ENCODE data around the gene DNAJB9. TPM values are rescaled to one million over a fixed set of nuclear protein-coding genes. Genes with fewer than 3 reads are reported as not detected.

DNAJB9 gene
- total and polyA plus RNA-seq, 4 donors = 27.6 to 164 (median 49.4) TPM

GRCh38 chr7:108576116-108576515, 6.4 kb downstream of the DNAJB9 start (continued):
- no peak for TF ChIP-seq FOXA2 (IDR thresholded peaks at IDR 0.05)
- no peak for TF ChIP-seq GABPA (IDR thresholded peaks at IDR 0.05 in 1 of 2, conservative IDR thresholded peaks at IDR 0.05 in 1 of 2)
- no peak for TF ChIP-seq RXRA (IDR thresholded peaks at IDR 0.05)
- TF ChIP-seq JUND (IDR thresholded peaks at IDR 0.05) = no peak
- no peak for TF ChIP-seq SP1 (IDR thresholded peaks at IDR 0.05)

- Histone ChIP-seq H3K9me3 (ENCODE audit: control insufficient read depth in 4 of 4, low read length in 3 of 4) (peaks cover 0 to 12% (median 5%) of the 10 kb centered on the region in 4 donors), H3K27me3 (ENCODE audit: control insufficient read depth in 4 of 4, insufficient read depth in 4 of 4, low read length in 3 of 4) (no peaks in the 10 kb centered on the region), H3K9ac (ENCODE audit: low read depth in 1 of 2, low read length in 2 of 2) (no peak overlapping the region), H3K4me1 (ENCODE audit: control insufficient read depth in 4 of 4, insufficient read depth in 4 of 4, low read length in 3 of 4) (peaks cover 0 to under 1% (median 0%) of the 10 kb centered on the region in 4 donors), H3K36me3 (ENCODE audit: control insufficient read depth in 4 of 4, insufficient read depth in 3 of 4, low read depth in 1 of 4, low read length in 3 of 4) (peaks cover 6 to 28% (median 21%) of the 10 kb centered on the region in 4 donors), H3K27ac (ENCODE audit: low read depth in 1 of 2, low read length in 2 of 2) (no peak overlapping the region), H3K4me3 (ENCODE audit: low read depth in 1 of 3, low read length in 3 of 3) (no peak overlapping the region)
- TF ChIP-seq MAX (IDR thresholded peaks at IDR 0.05) = no peak
- TF ChIP-seq REST (IDR thresholded peaks at IDR 0.05) = no peak
- no peak for TF ChIP-seq SP1 (IDR thresholded peaks at IDR 0.05)
- TF ChIP-seq EGR1 (IDR thresholded peaks at IDR 0.05; ENCODE audit: low read depth in 2 of 2) = no peak
- no peak for TF ChIP-seq NR2F2 (IDR thresholded peaks at IDR 0.05)
- TF ChIP-seq JUND (IDR thresholded peaks at IDR 0.05) = no peak
- TF ChIP-seq TAF1 (conservative IDR thresholded peaks at IDR 0.05) = no peak
- TF ChIP-seq HNF4A (conservative IDR thresholded peaks at IDR 0.05) = no peak
- no peak for TF ChIP-seq FOXA1 (IDR thresholded peaks at IDR 0.05)
- no peak for TF ChIP-seq GABPA (IDR thresholded peaks at IDR 0.05 in 1 of 2, conservative IDR thresholded peaks at IDR 0.05 in 1 of 2)
- TF ChIP-seq ZBTB33 (IDR thresholded peaks at IDR 0.05) = no peak
- no peak for TF ChIP-seq RAD21 (IDR thresholded peaks at IDR 0.05)
- no peak for TF ChIP-seq HNF4G (IDR thresholded peaks at IDR 0.05)
- TF ChIP-seq YY1 (IDR thresholded peaks at IDR 0.05) = no peak
- no peak for TF ChIP-seq FOXA2 (IDR thresholded peaks at IDR 0.05)
- no peak for TF ChIP-seq CTCF (IDR thresholded peaks at IDR 0.05; ENCODE audit: low read depth, low read length, missing input control)
- TF ChIP-seq ATF3 (IDR thresholded peaks at IDR 0.05) = no peak
- no peak for TF ChIP-seq RXRA (IDR thresholded peaks at IDR 0.05)
- DNase-seq (ENCODE audit: low spot score) = no peak
- 98% methylated on average over 7 of the region's 7 CpGs for WGBS
Measured at GRCh38 chr7:108578937-108579336, 9.3 kb downstream of the DNAJB9 start.
